HG02943 (cell line): ENCODE results near the gene ZNF467.

ENCODE experiments used
- ATAC-seq: cut with Tn5 transposase; IDR thresholded peaks from one replicate; pipeline ENCODE4 v1.9.1; 2021; ENCODE audit warnings: mild to moderate bottlenecking, low read depth, moderate library complexity; ENCODE audit not compliant: unreplicated experiment

The ZNF467 gene

DNA sequence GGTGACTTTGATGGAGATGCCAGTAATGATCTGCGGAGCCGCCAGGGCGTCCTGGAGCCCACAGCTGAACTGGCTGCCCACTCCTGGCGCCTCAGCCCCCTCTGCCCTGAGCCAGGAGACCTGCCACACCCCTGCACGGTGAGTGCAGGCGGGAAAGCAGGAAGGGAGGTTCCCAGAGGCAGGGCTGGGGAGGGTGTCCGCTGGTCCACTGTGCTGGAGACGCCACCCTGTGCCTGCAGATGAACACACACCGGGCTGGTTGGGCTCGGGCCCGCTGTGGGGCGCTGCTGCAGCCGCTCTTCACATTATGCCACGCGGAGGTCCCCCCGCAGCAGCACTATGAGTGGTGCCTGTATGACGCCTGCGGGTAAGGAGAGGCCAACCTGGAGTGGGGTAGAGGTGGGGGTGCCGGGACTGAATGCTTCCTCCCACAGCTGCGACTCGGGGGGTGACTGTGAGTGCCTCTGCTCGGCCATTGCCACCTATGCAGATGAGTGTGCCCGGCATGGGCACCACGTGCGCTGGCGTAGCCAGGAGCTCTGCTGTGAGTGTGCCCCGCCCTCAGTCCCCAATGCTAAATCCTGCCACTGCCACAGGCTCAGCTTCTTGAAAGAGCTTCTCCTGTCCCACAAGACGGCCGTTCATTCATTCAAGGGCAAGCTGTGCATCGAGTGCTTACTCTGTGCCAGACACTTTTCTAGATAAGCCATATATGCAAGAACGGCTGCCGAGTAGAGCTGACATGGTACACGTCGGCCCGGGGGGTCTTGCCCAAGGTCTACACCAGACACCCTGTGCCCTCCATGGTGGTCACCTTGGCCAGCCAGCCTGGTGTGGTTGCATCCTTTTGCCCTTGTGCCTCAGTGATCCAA lies 14.3 kb upstream of the ZNF467 start:
- ATAC-seq = no peak

DNA sequence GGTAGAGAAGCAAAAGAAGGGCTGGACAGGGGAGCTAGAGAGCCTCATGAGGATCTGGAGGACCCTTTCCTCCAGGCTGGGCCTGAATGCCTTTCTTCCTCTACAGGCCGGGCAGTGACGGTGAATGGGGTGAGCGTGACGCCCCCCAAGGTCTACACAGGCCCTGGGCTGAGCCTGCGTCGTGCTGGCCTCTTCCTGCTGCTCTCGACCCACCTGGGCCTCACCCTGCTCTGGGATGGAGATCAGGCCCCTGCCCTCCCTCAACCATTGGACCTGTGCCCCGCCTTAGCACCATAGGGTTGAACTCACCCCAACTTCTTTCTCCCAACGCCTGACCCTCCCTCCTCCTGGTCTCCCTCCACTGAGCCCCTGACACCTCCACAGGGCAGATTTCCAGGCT lies 12.6 kb upstream of the ZNF467 start:
- no peak for ATAC-seq

- ATAC-seq = no peak
Observed at GRCh38 chr7:149785402-149785801, 12.0 kb upstream of the ZNF467 start.

DNA sequence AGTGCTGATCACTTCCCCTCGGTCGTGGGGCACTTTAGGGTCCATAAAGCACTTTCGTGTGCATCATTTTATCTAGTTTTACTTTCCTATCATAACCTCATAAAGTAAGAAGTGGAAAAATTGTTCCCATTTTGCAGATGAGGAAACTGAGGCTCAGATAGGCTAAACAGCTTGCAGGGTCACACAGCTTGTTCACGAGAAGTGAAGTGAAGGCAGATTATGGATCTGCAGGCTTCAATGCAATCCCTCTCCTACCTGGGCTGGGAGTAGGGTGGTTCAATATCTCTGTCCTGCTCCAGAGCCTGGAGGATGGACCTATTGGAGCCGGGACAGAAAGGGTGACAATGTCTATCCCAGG lies 10.8 kb upstream of the ZNF467 start:
- no peak for ATAC-seq

DNA sequence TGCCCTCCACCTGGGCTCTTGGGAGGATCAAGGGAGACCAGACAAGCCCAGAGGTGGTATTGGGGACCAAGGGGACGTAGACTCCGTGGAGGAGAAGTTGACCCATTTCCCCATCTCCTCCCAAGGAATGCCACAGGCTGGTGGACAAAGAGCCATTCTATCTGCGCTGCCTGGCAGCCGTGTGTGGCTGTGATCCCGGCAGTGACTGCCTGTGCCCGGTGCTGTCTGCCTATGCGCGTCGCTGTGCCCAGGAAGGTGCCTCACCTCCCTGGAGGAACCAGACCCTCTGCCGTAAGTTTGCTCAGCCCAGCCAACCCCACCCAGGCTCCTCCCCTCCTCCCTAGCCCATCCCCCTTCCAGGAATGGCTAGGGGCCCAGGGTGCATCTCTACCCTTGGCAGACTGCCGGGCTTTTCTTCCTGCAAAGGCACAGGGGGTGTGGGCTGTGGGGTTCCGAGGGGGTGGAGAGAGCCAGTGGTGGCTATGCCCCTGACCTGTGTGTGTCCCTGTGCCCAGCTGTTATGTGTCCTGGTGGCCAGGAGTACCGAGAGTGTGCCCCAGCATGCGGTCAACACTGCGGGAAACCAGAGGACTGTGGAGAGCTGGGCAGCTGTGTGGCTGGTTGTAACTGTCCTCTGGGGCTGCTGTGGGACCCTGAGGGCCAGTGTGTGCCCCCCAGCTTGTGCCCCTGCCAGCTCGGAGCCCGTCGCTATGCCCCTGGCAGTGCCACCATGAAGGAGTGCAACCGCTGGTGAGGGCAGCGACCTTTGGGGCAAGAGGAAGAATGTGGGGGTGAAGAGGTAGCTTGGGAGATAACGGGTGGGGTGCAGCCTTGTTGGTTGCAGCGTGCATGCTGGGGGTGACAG lies 10.2 kb upstream of the ZNF467 start:
- ATAC-seq = no peak

DNA sequence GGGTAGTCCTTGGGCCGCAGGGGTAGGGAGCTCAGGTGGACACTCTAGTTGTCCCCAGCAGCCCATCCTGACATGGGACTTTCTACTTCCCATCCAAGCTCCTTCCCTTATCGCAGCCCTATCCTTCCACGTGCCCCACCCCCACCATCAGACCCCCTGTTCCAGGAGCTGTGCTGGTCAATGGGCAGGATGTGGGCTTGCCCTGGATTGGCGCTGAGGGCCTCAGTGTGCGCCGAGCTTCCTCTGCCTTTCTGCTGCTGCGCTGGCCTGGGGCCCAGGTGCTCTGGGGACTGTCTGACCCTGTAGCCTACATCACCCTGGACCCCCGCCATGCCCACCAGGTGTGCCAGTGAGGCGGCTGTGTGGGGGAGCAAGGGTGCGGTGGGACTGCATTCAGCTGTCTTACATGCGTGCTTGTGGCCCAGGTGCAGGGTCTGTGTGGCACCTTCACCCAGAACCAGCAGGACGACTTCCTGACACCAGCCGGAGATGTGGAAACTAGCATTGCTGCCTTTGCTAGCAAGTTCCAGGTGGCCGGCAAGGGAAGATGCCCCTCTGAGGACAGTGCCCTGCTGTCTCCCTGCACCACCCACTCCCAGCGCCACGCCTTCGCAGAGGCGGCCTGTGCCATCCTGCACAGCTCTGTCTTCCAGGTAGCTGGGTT lies 9.4 kb upstream of the ZNF467 start:
- ATAC-seq = no peak

- ATAC-seq = no peak
Observed at GRCh38 chr7:149781921-149782320, 8.5 kb upstream of the ZNF467 start.

DNA sequence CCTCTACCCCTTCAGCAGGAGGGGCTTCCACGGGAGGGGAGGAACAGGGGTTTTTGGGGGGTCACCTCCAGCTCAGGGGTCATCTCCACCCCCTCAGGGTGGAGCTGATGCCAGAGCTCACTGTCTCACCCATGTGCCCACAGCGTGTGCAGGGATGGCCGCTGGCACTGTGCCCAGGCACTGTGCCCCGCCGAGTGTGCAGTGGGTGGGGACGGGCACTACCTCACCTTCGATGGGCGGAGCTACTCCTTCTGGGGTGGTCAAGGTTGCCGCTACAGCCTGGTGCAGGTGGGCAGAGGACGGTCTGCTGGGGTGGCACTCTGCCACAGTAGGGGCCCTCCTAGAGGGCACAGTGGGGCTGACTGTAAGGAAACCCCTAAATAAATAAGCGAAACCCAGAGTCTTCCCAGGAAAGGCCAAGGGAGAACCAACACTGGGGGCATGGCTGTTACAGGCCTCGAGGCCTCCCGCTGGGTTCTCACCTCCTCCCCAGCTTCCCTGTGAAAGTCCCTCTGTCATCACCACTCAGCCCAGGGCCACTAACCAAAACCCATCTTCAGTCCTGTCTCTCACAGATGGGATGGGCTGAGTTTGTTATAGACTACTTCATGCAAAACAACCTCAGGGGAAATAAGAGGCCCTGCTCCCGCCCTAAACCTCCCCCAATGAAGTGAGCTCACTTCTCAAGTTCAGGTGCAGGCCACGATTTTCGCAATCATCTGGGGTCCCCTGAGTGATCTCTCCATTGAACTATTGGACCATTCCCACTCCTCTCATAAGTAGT lies 7.4 kb upstream of the ZNF467 start:
- ATAC-seq = no peak

DNA sequence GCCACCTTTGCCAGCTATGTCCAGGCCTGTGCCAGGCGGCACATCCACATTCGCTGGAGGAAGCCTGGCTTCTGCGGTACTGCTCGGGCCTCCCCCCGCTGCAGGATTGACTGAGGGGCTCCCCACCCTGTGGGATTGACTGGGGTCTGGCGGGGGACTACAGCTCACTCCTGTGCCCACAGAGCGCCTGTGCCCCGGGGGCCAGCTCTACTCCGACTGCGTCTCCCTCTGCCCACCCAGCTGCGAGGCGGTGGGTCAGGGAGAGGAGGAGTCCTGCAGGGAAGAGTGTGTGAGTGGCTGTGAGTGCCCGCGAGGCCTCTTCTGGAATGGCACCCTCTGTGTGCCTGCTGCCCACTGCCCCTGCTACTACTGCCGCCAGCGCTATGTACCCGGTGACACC lies 6.7 kb upstream of the ZNF467 start:
- no peak for ATAC-seq

- no peak for ATAC-seq
Observed at GRCh38 chr7:149779502-149779805, 6.1 kb upstream of the ZNF467 start.

GRCh38 chr7:149778696-149779501 lies 5.5 kb upstream of the ZNF467 start:
- ATAC-seq = no peak

DNA sequence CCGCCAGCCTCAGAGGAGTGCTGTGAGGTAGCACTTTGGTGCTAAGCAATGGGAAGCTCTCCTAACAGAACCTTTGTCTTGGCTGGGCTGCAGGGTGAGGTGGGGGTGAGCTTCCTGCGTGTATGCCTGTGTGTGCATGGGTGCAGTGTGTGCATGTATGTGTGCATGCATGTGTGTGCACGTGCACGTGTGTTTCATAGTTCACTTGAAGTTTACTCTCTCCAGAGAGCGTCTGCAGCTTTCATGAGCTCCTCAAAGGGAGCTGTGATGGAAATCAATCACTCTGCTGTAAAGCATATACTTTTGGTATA lies 4.9 kb upstream of the ZNF467 start:
- no peak for ATAC-seq

- no peak for ATAC-seq
Observed at GRCh38 chr7:149777551-149778326, 4.4 kb upstream of the ZNF467 start.

- no peak for ATAC-seq
Observed at GRCh38 chr7:149776848-149777407, 3.5 kb upstream of the ZNF467 start.

DNA sequence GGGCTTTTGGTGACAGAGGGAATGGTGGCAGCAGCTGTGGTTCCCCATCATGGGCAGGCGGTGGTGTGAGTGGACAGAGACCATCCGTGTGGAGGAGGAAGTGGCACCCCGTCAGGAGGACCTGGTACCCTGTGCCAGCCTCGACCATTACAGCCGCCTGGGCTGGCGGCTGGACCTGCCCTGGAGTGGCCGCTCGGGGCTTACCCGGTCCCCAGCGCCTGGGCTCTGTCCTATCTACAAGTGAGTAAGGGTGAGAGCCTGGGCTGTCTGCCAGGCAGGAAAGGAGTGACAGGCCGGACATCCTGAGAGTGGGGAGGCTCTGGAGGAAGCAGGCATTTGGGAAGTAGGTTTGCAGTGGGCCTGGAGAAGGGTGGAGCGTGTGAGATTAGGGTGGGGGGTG lies 2.9 kb upstream of the ZNF467 start:
- ATAC-seq = no peak

- ATAC-seq = no peak
Observed at GRCh38 chr7:149775176-149775556, 1.8 kb upstream of the ZNF467 start.

DNA sequence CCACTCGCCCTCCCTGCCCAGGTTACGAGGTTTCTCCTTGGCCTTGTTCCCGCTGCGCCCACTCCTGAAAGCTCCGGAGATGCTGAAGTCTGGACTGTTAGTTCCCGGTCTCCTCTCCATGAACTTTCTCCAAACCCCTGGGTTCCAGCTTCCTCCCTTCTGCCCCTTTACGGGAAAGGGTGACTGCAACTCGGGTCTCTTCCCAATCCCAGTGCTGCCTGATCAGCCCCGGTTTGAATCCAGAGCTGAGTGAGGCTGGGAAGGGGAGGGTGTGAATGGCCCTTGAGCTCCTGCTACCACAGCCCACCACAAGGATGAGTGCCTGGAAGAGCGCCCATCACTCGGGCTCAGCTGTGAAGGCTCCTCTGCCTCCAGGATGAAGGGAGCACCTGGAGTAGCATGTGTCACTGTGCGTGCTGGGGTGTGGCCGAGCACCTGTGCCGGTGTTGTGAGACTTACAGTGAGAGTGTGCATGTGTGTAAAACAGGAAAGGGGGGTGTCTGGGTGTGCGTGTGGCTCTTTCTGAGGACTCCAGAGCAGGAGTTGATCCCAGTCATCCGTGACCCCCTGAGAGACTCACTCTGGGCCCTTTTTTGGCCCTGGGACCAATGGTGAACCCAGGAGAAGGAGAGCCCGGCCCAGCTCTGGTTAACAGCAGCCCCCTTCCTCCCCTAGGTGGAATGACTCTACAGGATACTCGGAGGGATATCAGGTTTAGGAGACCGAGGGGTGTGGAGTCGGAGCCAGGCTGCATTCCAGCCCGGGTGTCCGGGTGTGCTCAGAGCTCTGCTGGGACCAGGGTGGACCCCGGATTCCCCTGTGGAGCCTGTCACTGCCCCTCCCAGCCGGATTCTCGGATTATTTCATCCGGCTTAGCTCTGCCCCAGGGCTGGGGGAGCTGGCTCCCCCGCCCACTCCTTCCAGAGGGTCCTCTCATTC lies 1.1 kb upstream of the ZNF467 start:
- ATAC-seq = no peak

- ATAC-seq = no peak
Observed at GRCh38 chr7:149772956-149773434, 393 bp downstream of the ZNF467 start.
